ENCODE measurements around the gene SHOC2. TPM values are rescaled to one million over a fixed set of nuclear protein-coding genes. Genes with fewer than 3 reads are reported as not detected.

Gene SHOC2
- total RNA-seq, 1 experiment from 2014 or later, result 23.7 TPM

DNA sequence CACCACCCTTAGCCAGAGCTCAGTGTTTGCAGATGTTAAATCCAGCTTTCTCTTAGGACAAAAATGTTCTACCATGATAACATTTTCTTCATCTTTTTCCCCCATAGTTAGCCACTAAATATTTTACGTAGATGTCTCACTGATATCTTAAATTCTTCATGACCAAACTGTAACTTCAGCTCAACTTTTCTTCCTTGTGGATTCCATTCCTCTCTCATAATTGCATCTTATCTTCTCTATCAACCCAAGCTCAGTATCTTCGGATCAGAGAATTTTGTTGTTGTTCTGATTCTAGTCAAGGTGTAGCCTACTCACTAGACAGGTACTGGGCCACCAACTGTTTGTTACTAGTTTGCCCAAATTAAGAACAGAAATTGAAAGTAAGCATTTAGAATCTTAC, 60.2 kb downstream of the SHOC2 start:
- H3K9ac ChIP-seq (ENCODE audit: extremely low read depth, insufficient read length, low read length), result no peak overlapping the region
- H3K27ac ChIP-seq (ENCODE audit: insufficient read length, low read depth, low read length), result no peak overlapping the region
- H3K4ac ChIP-seq (ENCODE audit: low read depth, low read length), result no peak overlapping the region
- no peak overlapping the region for H3T11ph ChIP-seq (ENCODE audit: low read length)
- Mint-ChIP-seq H3K27ac (no peak overlapping the region; a peak in 1 of 7 replicates), H3K4me3 (no peak overlapping the region), H3K36me3 (ENCODE audit: insufficient read depth in 1 of 3, low read depth in 3 of 3) (peaks cover 4 to 8% (median 6%) of the 10 kb centered on the region in 3 experiments; a peak in 5 of 7 replicates), H3K9me3 (no peaks in the 10 kb centered on the region; a peak in 2 of 5 replicates), H3K4me1 (peaks cover 3 to 11% of the 10 kb centered on the region in 2 experiments; a peak in 3 of 4 replicates), H3K27me3 (ENCODE audit: low read depth) (no peaks in the 10 kb centered on the region)
- H4K91ac ChIP-seq (ENCODE audit: insufficient read length, low read depth, low read length), result no peak overlapping the region
- no peak for TF ChIP-seq CTCF (conservative IDR thresholded peaks at IDR 0.05)
- H3K4me1 ChIP-seq (ENCODE audit: insufficient read depth, low read length), result no peaks in the 10 kb centered on the region; the same call in 1 of the 2 replicates
- no peak overlapping the region for H4K5ac ChIP-seq (ENCODE audit: insufficient read length, low read depth, low read length)
- no peak overlapping the region for H3K23ac ChIP-seq (ENCODE audit: insufficient read length, low read depth, low read length)
- no peak overlapping the region for H3K56ac ChIP-seq (ENCODE audit: insufficient read length, low read depth, low read length)
- H4K20me1 ChIP-seq (ENCODE audit: control insufficient read depth, insufficient read depth, insufficient read length), result no peaks in the 10 kb centered on the region
- H4K8ac ChIP-seq (replicated peaks; ENCODE audit: insufficient read length, low read depth, low read length), result no peak overlapping the region
- H3K79me1 ChIP-seq (ENCODE audit: insufficient read depth, low read depth, low read length, poor library complexity, severe bottlenecking), result peaks cover 3% of the 10 kb centered on the region
- H2AK5ac ChIP-seq (ENCODE audit: insufficient read length, low read length), result no peak overlapping the region
- no peak overlapping the region for H2BK15ac ChIP-seq (ENCODE audit: low read depth, low read length)
- no peak overlapping the region for H3K18ac ChIP-seq (ENCODE audit: insufficient read length, low read depth, low read length)
- H3K23me2 ChIP-seq (ENCODE audit: insufficient read length, low read depth, low read length, poor library complexity, severe bottlenecking), result no peaks in the 10 kb centered on the region
- H2AFZ ChIP-seq (ENCODE audit: low read length), result no peak overlapping the region
- no peaks in the 10 kb centered on the region for H3K27me3 ChIP-seq (ENCODE audit: insufficient read depth, low read length)
- H2BK20ac ChIP-seq (ENCODE audit: low read depth, low read length, poor library complexity, severe bottlenecking), result no peak overlapping the region
- no peaks in the 10 kb centered on the region for H3K79me2 ChIP-seq (ENCODE audit: insufficient read depth, low read length)
- no peaks in the 10 kb centered on the region for H3K9me3 ChIP-seq (ENCODE audit: control insufficient read depth, low read depth, low read length)
- WGBS (ENCODE audit: extremely low coverage, insufficient read length, low lambda C conversion rate), result no CpG with 5 or more reads among the region's 2 CpGs
- H3K4me2 ChIP-seq (ENCODE audit: insufficient read depth, insufficient read length, low read length), result no peak overlapping the region
- no peak overlapping the region for H2BK5ac ChIP-seq (ENCODE audit: insufficient read length, low read length)
- no peak overlapping the region for H3K14ac ChIP-seq (ENCODE audit: insufficient read depth, low read length)
- no peak overlapping the region for H2BK120ac ChIP-seq (ENCODE audit: low read depth, low read length, poor library complexity, severe bottlenecking)
- DNase-seq, result no peak
- H2BK12ac ChIP-seq (ENCODE audit: insufficient read length, low read depth, low read length), result no peak overlapping the region
